HCT116 (cell line): Measurements from ENCODE around the gene CENATAC. TPM values are rescaled to one million over a fixed set of nuclear protein-coding genes. Genes with fewer than 3 reads are reported as not detected.

Experiments used
- ATAC-seq: fragments of 200-7000 bp; cut with Tn5 transposase; 2 replicates; pipeline ENCODE4 v1.9.1; 2020; ENCODE audit warnings: mild to moderate bottlenecking, moderate library complexity
- BruUV-seq: library from RNA; stranded (reverse); fragments of 400-500 nt; replicated peaks from 2 replicates; lab custom pipeline; 2021; lab: Mats Ljungman, UMichigan
- CTCF ChIA-PET: fragments of 300-600 bp; sonication (Branson Sonifier 250); formaldehyde crosslinking; loops from one replicate; lab custom pipeline; 2021; ENCODE audit warnings: antibody characterized with exemption; lab: Charles Lee
- POLR2A ChIA-PET: fragments of 300-600, 350-600 bp; sonication (Branson Sonifier 250); formaldehyde crosslinking; loops from one replicate; lab custom pipeline; 2021; ENCODE audit warnings: antibody characterized with exemption; lab: Charles Lee
- RAD21 ChIA-PET, 2 experiments: fragments of 300-600 bp; sonication (Branson Sonifier 250); formaldehyde crosslinking; loops; one replicate each; lab custom pipeline; 2023; ENCODE audit warnings: low total read pairs in 2 of 2; ENCODE audit not compliant: uncharacterized antibody in 2 of 2, unreplicated experiment in 2 of 2, low non-redundant PET in 1 of 2; lab: Charles Lee
- DNase-seq: peaks from one replicate; pipeline ENCODE4 v3.0.0-alpha.2; 2010; ENCODE audit warnings: low read depth, low spot score
- H2AFZ ChIP-seq: fragments of 200-600 bp; shearing (Covaris generic), sonication (generic); 2 replicates; pipeline ENCODE4 v1.6.1; 2017; ENCODE audit warnings: low read depth, mixed run types, mixed read lengths, antibody characterized with exemption, low read length; ENCODE audit not compliant: poor library complexity, severe bottlenecking
- H3K27ac ChIP-seq: 2 replicates; pipeline ENCODE4 v1.5.1; 2012; ENCODE audit warnings: low read depth, low read length
- H3K27me3 ChIP-seq: fragments of 200-600 bp; sonication (generic); 2 replicates; pipeline ENCODE4 v1.6.1; 2016; ENCODE audit warnings: mixed run types, low read length, mixed read lengths; ENCODE audit not compliant: insufficient read depth
- H3K36me3 ChIP-seq, 2 experiments: fragments of 200-500 bp in 1 of 2; fragments of 200-600 bp in 1 of 2; sonication (Bioruptor generic) in 1 of 2; sonication (generic) in 1 of 2; 2 replicates each; pipeline versions ENCODE4 v1.5.1 to v1.6.1; 2014 to 2016; ENCODE audit warnings: low read length in 2 of 2, inconsistent platforms in 1 of 2, mixed read lengths in 1 of 2, mixed run types in 1 of 2; ENCODE audit not compliant: insufficient read depth in 2 of 2, control insufficient read depth in 1 of 2
- H3K4me1 ChIP-seq, 2 experiments: fragments of 200-600 bp in 1 of 2; sonication (generic) in 1 of 2; 2 replicates each; pipeline versions ENCODE4 v1.5.1 to v1.6.1; 2012 to 2017; ENCODE audit warnings: low read length in 2 of 2, inconsistent platforms in 1 of 2, mild to moderate bottlenecking in 1 of 2, mixed read lengths in 1 of 2, mixed run types in 1 of 2, moderate library complexity in 1 of 2; ENCODE audit not compliant: insufficient read depth in 2 of 2, control insufficient read depth in 1 of 2
- H3K4me2 ChIP-seq: fragments of 200-600 bp; sonication (generic); 2 replicates; pipeline ENCODE4 v1.6.1; 2017; ENCODE audit warnings: mixed run types, low read length, mixed read lengths
- H3K4me3 ChIP-seq, 2 experiments: fragments of 200-600 bp in 1 of 2; sonication (generic) in 1 of 2; replicated peaks in 1 of 2; 2 replicates each; pipeline ENCODE4 v1.5.1; 2011 to 2016; ENCODE audit warnings: low read length in 2 of 2, control low read depth in 1 of 2, low read depth in 1 of 2, mild to moderate bottlenecking in 1 of 2, mixed read lengths in 1 of 2, mixed run types in 1 of 2
- H3K79me2 ChIP-seq: fragments of 200-600 bp; sonication (generic); 2 replicates; pipeline ENCODE4 v1.6.1; 2017; ENCODE audit warnings: mild to moderate bottlenecking, mixed run types, low read length, moderate library complexity, mixed read lengths; ENCODE audit not compliant: insufficient read depth
- H3K9ac ChIP-seq: fragments of 200-600 bp; sonication (generic); 2 replicates; pipeline ENCODE4 v1.6.1; 2016; ENCODE audit warnings: low read length, mixed read lengths
- H3K9me2 ChIP-seq: fragments of 200-600 bp; sonication (generic), shearing (Covaris generic); 2 replicates; pipeline ENCODE4 v1.6.1; 2017; ENCODE audit warnings: mixed run types, mild to moderate bottlenecking, moderate library complexity; ENCODE audit not compliant: insufficient read depth
- H3K9me3 ChIP-seq, 2 experiments: fragments of 200-500 bp in 1 of 2; fragments of 200-600 bp in 1 of 2; sonication (Bioruptor generic) in 1 of 2; sonication (generic) in 1 of 2; 2 replicates each; pipeline ENCODE4 v1.6.1; 2014 to 2017; ENCODE audit warnings: low read length in 2 of 2, mixed read lengths in 2 of 2, inconsistent platforms in 1 of 2, low read depth in 1 of 2, mild to moderate bottlenecking in 1 of 2, mixed run types in 1 of 2, moderate library complexity in 1 of 2; ENCODE audit not compliant: control insufficient read depth in 1 of 2, insufficient read depth in 1 of 2
- H4K20me1 ChIP-seq: fragments of 200-600 bp; sonication (generic), shearing (Covaris generic); 2 replicates; pipeline ENCODE4 v1.6.1; 2017; ENCODE audit warnings: mixed run types, mild to moderate bottlenecking, moderate library complexity; ENCODE audit not compliant: insufficient read depth
- ELF1 ChIP-seq: IDR thresholded peaks from 2 replicates; pipeline ENCODE4 v1.6.1; 2012; ENCODE audit warnings: low read depth, borderline replicate concordance
- JUND ChIP-seq: IDR thresholded peaks from 2 replicates; pipeline ENCODE4 v1.6.1; 2012
- MAX ChIP-seq: IDR thresholded peaks from 2 replicates; pipeline ENCODE4 v1.6.1; 2012
- POLR2A ChIP-seq: IDR thresholded peaks from 2 replicates; pipeline ENCODE4 v1.7.0; 2011; ENCODE audit warnings: borderline replicate concordance; ENCODE audit not compliant: insufficient read depth, insufficient read length; ENCODE audit errors: extremely low read depth
- POLR2AphosphoS5 ChIP-seq: IDR thresholded peaks from 2 replicates; pipeline ENCODE4 v1.6.1; 2011; ENCODE audit warnings: mild to moderate bottlenecking, low read depth, low read length, moderate library complexity
- REST ChIP-seq: IDR thresholded peaks from 2 replicates; pipeline ENCODE4 v1.6.1; 2012; ENCODE audit warnings: low read depth
- TCF7L2 ChIP-seq: IDR thresholded peaks from 2 replicates; pipeline ENCODE4 v1.7.0; 2011; ENCODE audit warnings: borderline replicate concordance, inconsistent platforms; ENCODE audit not compliant: insufficient read depth, insufficient read length; ENCODE audit errors: extremely low read depth
- ZBTB33 ChIP-seq: IDR thresholded peaks from 2 replicates; pipeline ENCODE4 v1.6.1; 2011; ENCODE audit warnings: mild to moderate bottlenecking, low read length, moderate library complexity; ENCODE audit not compliant: insufficient replicate concordance; ENCODE audit errors: extremely low read depth
- ZFX ChIP-seq: fragments of 450-650 bp; IDR thresholded peaks from 2 replicates; pipeline ENCODE4 v1.6.1; 2017
- intact Hi-C: fragments of 100-400 bp; cut with micrococcal nuclease; formaldehyde crosslinking; loops from 2 replicates; pipeline ENCODE4 v1.10.0; 2022
- total RNA-seq: library from RNA; stranded (reverse); gene quantifications from one replicate; pipeline ENCODE4 v1.2.1, GENCODE V29; 2021; ENCODE audit not compliant: unreplicated experiment

CENATAC gene
- total RNA-seq, 1 experiment from 2014 or later, result 28.9 TPM

GRCh38 chr11:119041821-119042514, 44.0 kb downstream of the CENATAC start:
- ATAC-seq, result no peak
- H4K20me1 ChIP-seq, result no peaks in the 10 kb centered on the region

More at GRCh38 chr11:119041821-119042514, 44.0 kb downstream of the CENATAC start:
- TF ChIP-seq ZFX, result no peak
- TF ChIP-seq REST, result no peak
- TF ChIP-seq ELF1, result no peak
- no peak for TF ChIP-seq MAX
- TF ChIP-seq POLR2AphosphoS5, result no peak
- TF ChIP-seq ZBTB33, result no peak
- no peak for TF ChIP-seq POLR2A
- TF ChIP-seq JUND, result no peak
- no peak for TF ChIP-seq TCF7L2
- CTCF ChIA-PET, result interaction anchor here (1.2 kb wide), 1 partner anchor 10 kb away, joined by 3 read pairs; no protein-coding TSS in a partner anchor
- Histone ChIP-seq H3K36me3 (peaks cover 6 to 14% of the 10 kb centered on the region in 2 experiments), H3K4me2 (no peak overlapping the region), H3K9ac (no peak overlapping the region), H3K27me3 (no peaks in the 10 kb centered on the region), H3K4me3 (no peak overlapping the region), H3K9me3 (no peaks in the 10 kb centered on the region), H3K79me2 (no peaks in the 10 kb centered on the region), H2AFZ (no peak overlapping the region), H3K27ac (no peak overlapping the region), H3K9me2 (no peaks in the 10 kb centered on the region), H3K4me1 (no peaks in the 10 kb centered on the region)
- POLR2A ChIA-PET, result interaction anchor here (0.7 kb wide), 1 partner anchor 9 kb away, joined by 3 read pairs; no protein-coding TSS in a partner anchor
- no peak for DNase-seq
- RAD21 ChIA-PET, result no interaction called here
- intact Hi-C loops, result no loop called here
- no TSS peak for BruUV-seq
